NB4 (cell line): Measurements from ENCODE around the gene AGAP1.

Experiments
- CTCF ChIP-seq: IDR thresholded peaks from one replicate; pipeline ENCODE4 v1.5.1; 2012; ENCODE audit warnings: low read depth, low read length
- POLR2A ChIP-seq: IDR thresholded peaks from 2 replicates; pipeline ENCODE4 v1.6.1; 2011; ENCODE audit warnings: mild to moderate bottlenecking; ENCODE audit not compliant: insufficient read length; ENCODE audit errors: extremely low read depth
- TF ChIP-seq, protein P1 (sequence below): IDR thresholded peaks from 2 replicates; pipeline ENCODE4 v1.6.1; 2011; ENCODE audit warnings: low read depth, low read length

- TF ChIP-seq POLR2A (no peak), CTCF (no peak)
- TF ChIP-seq, protein P1, sequence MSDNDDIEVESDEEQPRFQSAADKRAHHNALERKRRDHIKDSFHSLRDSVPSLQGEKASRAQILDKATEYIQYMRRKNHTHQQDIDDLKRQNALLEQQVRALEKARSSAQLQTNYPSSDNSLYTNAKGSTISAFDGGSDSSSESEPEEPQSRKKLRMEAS: no peak
Measured at GRCh38 chr2:235734688-235735231, 240.9 kb downstream of the AGAP1 start.
